ENCODE measurements around the gene ENTPD6. TPM values are rescaled to one million over a fixed set of nuclear protein-coding genes. Genes with fewer than 3 reads are reported as not detected.
"Not testable (repeated sequence)": the region's sequence is repeated elsewhere in the genome, so short reads cannot be mapped to it uniquely, and the experiment has no call there.

Gene ENTPD6
- total RNA-seq, 4 donors from 2014 or later, result 34.8 to 49.2 (median 43.9) TPM

- no peaks in the 10 kb centered on the region for H3K36me3 ChIP-seq
- peaks cover 0 to 18% (median 0%) of the 10 kb centered on the region in 3 donors for H3K4me1 ChIP-seq
- no peak overlapping the region for H3K4me3 ChIP-seq
- no peak for ATAC-seq
- H3K9me3 ChIP-seq, result peaks cover 0 to 6% (median 0%) of the 10 kb centered on the region in 3 donors
- 71% methylated on average over 1 to 2 of the region's 2 CpGs for WGBS, 2 donors (ENCODE audit: low coverage in 1 of 2)
- H3K27ac ChIP-seq, result peak overlapping the region in 1 of 4 donors; percentile 15
- TF ChIP-seq POLR2AphosphoS5 (IDR thresholded peaks at IDR 0.05), result no peak
- TF ChIP-seq EP300 (IDR thresholded peaks at IDR 0.05), result no peak
- TF ChIP-seq POLR2A (IDR thresholded peaks at IDR 0.05), result no peak
- TF ChIP-seq, protein P1, sequence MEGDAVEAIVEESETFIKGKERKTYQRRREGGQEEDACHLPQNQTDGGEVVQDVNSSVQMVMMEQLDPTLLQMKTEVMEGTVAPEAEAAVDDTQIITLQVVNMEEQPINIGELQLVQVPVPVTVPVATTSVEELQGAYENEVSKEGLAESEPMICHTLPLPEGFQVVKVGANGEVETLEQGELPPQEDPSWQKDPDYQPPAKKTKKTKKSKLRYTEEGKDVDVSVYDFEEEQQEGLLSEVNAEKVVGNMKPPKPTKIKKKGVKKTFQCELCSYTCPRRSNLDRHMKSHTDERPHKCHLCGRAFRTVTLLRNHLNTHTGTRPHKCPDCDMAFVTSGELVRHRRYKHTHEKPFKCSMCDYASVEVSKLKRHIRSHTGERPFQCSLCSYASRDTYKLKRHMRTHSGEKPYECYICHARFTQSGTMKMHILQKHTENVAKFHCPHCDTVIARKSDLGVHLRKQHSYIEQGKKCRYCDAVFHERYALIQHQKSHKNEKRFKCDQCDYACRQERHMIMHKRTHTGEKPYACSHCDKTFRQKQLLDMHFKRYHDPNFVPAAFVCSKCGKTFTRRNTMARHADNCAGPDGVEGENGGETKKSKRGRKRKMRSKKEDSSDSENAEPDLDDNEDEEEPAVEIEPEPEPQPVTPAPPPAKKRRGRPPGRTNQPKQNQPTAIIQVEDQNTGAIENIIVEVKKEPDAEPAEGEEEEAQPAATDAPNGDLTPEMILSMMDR (IDR thresholded peaks at IDR 0.05), result no peak
- no peaks in the 10 kb centered on the region for H3K27me3 ChIP-seq
Measured at GRCh38 chr20:25177890-25178321, 17.6 kb upstream of the ENTPD6 start.

DNA sequence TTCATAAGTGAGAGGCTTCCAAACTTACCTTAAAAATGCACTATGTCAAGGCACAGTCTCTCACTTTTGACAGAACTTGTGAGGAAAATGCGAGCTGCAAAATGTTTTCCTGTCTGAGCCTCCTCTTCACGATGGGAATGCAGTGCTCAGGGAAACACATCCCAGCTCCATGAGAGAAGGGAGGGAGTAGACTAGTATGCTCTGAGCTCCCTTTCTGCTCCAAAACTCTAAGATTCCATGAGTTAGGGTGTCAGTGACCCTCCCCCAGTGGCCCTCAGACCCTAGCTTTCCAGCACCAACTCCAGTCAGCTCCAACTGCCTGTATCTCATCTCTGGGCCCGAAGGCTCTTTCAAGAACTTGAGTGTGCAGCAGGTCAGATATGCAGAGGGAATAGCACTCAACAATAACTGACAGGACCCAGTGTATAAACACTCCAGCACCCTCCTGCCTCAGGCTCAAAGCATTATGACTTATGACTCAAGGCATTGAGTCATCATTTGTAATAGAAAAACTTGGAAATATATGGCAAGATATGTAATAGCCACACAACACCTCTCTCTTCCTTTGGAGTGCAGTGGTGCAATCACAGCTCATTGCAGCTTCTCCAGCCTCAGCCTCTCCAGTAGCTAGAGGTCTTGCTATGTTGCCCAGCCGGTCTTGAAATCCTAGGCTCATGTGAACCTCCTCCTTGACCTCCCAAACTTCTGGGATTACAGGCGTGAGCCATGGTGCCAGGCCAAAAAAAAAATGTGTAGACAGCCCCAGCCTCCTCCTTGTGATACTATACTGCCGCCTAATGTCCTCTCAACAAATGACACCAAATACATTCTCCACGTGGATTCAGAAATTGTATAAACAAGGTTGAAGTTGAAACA lies 16.7 kb upstream of the ENTPD6 start:
- H3K4me3 ChIP-seq, result no peak overlapping the region
- peak; percentile 94 for ATAC-seq
- peaks cover 0 to 12% (median 0%) of the 10 kb centered on the region in 3 donors for H3K9me3 ChIP-seq
- H3K27me3 ChIP-seq, result no peaks in the 10 kb centered on the region
- peak overlapping the region; percentile 40 to 73 (median 55) for H3K27ac ChIP-seq
- H3K4me1 ChIP-seq, result peaks cover 0 to 18% (median 0%) of the 10 kb centered on the region in 3 donors
- no peaks in the 10 kb centered on the region for H3K36me3 ChIP-seq
- TF ChIP-seq, protein P1 (IDR thresholded peaks at IDR 0.05), result peak; percentile 71 to 80 (median 78)
- TF ChIP-seq POLR2AphosphoS5 (IDR thresholded peaks at IDR 0.05) (peak; percentile 25), EP300 (IDR thresholded peaks at IDR 0.05) (no peak), POLR2A (IDR thresholded peaks at IDR 0.05) (no peak)
- 23% methylated on average over 6 to 7 of the region's 7 CpGs for WGBS, 2 donors (ENCODE audit: low coverage in 1 of 2)

DNA sequence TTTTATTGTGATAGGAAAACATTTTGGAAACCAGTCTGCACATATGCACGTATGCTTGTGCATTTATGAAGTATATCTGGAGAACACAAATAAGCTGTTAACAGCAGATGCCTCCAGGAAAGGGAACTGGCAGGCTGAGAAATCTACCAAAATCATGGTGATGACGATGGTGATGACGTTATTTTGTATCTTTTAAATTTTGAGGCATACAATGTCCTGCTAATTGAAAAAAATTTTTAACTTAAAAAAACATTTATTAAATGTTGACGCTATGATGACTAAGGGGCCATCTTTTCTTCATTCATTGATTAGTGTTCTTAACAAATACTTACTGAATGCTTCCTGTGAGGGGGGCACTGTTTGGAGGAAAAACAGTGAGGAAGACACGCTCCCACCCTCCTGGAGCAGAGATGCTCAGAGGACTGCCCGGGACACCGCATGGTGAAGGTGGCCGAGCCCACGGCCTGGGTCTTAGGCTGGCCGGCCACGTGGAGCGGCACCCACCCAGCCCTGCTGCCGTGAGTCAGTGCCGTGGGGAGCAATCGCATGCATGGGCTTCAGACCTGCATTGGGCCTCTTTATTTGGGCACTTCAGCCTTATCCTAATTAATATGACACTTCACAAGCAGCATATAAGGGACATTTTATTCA lies 15.9 kb upstream of the ENTPD6 start:
- peak overlapping the region in 3 of 4 donors; percentile 52 to 73 (median 58) for H3K27ac ChIP-seq
- no peak for ATAC-seq

GRCh38 chr20:25184391-25184790 lies 11.1 kb upstream of the ENTPD6 start:
- H3K27ac ChIP-seq, H3K36me3 ChIP-seq, H3K4me3 ChIP-seq, ATAC-seq, H3K4me1 ChIP-seq: not testable (repeated sequence)
- H3K9me3 ChIP-seq, result peaks cover 0 to 12% (median 0%) of the 10 kb centered on the region in 3 donors
- 86 to 100% methylated on average over 1 of the region's 1 CpG for WGBS, 2 donors (ENCODE audit: low coverage in 1 of 2)
- H3K27me3 ChIP-seq, result peaks cover 12% of the 10 kb centered on the region

More for the DNA sequence above, 15.9 kb upstream of the ENTPD6 start:
- Histone ChIP-seq H3K36me3 (no peaks in the 10 kb centered on the region), H3K4me3 (no peak overlapping the region), H3K4me1 (peaks cover 0 to 18% (median 0%) of the 10 kb centered on the region in 3 donors), H3K27me3 (no peaks in the 10 kb centered on the region), H3K9me3 (peaks cover 0 to 12% (median 0%) of the 10 kb centered on the region in 3 donors)
- WGBS, 2 donors (ENCODE audit: low coverage in 1 of 2), result 15 to 39% methylated on average over 4 to 7 of the region's 15 CpGs
- TF ChIP-seq POLR2A (IDR thresholded peaks at IDR 0.05) (no peak), EP300 (IDR thresholded peaks at IDR 0.05) (no peak), POLR2AphosphoS5 (IDR thresholded peaks at IDR 0.05) (no peak)
- TF ChIP-seq, protein P1 (IDR thresholded peaks at IDR 0.05), result no peak

- no peak for TF ChIP-seq POLR2A (IDR thresholded peaks at IDR 0.05)
- TF ChIP-seq POLR2AphosphoS5 (IDR thresholded peaks at IDR 0.05), result no peak
- TF ChIP-seq EP300 (IDR thresholded peaks at IDR 0.05), result no peak
- TF ChIP-seq, protein P1 (IDR thresholded peaks at IDR 0.05), result no peak
- peaks cover 0 to 12% (median 0%) of the 10 kb centered on the region in 3 donors for H3K9me3 ChIP-seq
- no peaks in the 10 kb centered on the region for H3K4me1 ChIP-seq
- H3K27me3 ChIP-seq, result peaks cover 12% of the 10 kb centered on the region
- H3K36me3 ChIP-seq, result no peaks in the 10 kb centered on the region
- H3K27ac ChIP-seq, result no peak overlapping the region
- WGBS, 2 donors (ENCODE audit: low coverage in 1 of 2), result 82% methylated on average over 3 of the region's 3 CpGs; no CpG with 5 or more reads in 1 of the 2 donors
- no peak overlapping the region for H3K4me3 ChIP-seq
- no peak for ATAC-seq
Measured at GRCh38 chr20:25187220-25187619, 8.3 kb upstream of the ENTPD6 start.

All from gastroesophageal sphincter (tissue), 4 donors.